Dermis microvascular lymphatic vessel endothelial cell (primary cell): ENCODE measurements around the gene SYNDIG1L. TPM values are rescaled to one million over a fixed set of nuclear protein-coding genes. Genes with fewer than 3 reads are reported as not detected.
"Not testable (repeated sequence)": the region's sequence is repeated elsewhere in the genome, so short reads cannot be mapped to it uniquely, and the experiment has no call there.

Experiments
- DNase-seq, 2 donors: peaks; one replicate each; pipeline versions ENCODE4 v3.0.0 to v3.0.0-alpha.2; 2010; ENCODE audit warnings: low read depth in 2 of 2
- total RNA-seq: library from RNA; depleted of rRNA; stranded (reverse); fragments of >200 nt; gene quantifications from 2 replicates; pipeline ENCODE4 v1.2.1, GENCODE V29; 2014

Gene SYNDIG1L
- total RNA-seq, 1 donor from 2014 or later = not detected

DNA sequence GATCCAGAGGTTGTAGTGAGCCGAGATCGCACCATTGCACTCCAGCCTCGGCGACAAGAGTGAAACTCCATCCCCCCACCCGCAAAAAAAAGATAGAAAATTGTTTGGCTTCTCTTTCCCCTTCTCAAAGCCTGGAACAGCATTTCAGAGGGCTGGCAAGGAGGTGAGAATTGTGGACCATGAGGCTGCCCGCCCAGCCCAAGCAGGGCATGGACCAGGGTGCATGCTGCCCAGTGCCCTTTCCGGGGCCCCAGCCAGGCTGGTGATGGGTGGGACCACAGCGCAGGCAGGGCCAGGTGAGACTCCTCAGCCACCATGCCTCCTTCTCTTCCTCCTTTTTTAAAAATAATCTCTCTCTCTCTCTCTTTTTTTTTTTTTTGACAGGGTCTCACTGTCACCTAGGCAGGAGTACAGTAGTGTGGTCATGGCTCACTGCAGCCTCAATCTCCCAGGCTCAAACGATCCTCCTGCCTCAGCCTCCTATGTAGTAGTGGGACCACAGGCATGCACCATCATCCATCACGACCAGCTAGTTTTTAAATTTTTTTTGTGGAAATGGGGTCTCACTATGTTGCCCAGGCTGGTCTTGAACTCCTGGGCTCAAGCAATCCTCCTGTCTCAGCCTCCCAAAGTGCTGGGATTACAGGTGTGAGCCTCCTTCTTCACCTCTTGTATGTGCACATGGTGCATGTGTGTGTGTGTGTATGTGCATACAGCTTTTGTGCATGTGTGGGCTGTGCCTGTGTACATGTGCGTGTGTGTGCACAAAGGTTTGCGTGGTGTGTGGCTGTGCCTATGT is 22.2 kb downstream of the SYNDIG1L start:
- no peak for DNase-seq

GRCh38 chr14:74402401-74403251 is 23.4 kb downstream of the SYNDIG1L start:
- no peak for DNase-seq

GRCh38 chr14:74401504-74402241 is 24.3 kb downstream of the SYNDIG1L start:
- DNase-seq = no peak

DNA sequence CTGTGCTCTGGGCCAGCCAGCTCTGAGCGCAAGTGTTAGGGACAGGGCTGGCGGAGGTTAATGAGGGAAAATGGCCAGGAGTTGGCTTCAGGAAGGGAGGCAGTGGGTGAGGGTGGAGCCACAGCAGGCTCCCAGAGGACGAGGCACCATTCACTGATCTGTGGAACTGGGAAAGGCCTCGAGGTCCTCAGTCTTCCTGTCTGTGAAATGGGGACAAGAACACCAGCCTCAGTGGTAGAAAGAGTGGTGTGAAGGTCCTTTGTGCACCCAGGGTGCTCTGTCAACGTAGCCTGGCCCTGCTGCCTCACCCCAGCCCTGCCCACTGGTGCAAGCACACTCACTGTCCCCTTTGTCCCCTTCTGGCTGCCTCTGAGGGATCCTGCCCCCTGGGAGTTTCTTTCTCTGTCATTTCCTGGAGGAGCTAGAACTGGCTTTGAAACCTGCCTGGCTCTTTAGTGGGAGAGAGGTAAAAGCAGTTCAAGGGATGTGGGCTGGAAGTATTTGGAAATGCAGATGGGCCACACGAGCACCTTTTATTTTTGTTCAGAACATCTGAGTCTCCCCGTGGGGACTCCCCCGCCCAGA is 25.0 kb downstream of the SYNDIG1L start:
- no peak for DNase-seq

DNA sequence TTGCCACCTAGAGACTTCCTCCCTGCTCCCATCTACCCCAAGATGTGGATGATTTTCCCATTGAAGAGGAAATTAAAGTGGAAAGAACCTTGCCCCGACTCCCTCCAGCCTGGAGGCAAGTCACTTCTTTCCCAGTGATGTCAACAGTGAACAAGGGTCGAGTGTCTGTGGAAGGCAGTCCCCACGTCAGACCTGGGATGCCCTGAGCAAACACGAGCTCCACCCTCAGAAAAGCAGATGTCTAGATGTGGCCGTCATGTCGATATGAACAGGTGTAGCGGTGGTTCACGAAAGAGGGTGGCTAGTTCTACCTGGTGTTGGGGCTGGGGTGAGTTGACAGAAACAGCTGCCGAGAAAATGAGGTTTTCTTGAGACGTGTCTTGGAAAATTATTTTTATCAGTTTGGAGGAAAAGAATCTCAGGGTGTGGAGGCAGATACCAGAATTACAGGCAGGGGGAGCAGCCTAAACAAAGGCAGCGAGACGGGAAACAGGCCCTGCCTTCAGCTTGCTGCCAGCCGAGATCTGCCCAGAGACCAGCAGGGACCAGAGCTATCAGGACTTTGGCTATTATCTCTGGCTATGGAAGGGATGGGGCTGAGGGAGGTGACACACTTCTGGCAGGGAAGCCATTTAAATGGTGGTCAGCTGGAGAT is 25.9 kb downstream of the SYNDIG1L start:
- no peak for DNase-seq

- DNase-seq = no peak
Measured at GRCh38 chr14:74395094-74395493, 30.9 kb downstream of the SYNDIG1L start.

DNA sequence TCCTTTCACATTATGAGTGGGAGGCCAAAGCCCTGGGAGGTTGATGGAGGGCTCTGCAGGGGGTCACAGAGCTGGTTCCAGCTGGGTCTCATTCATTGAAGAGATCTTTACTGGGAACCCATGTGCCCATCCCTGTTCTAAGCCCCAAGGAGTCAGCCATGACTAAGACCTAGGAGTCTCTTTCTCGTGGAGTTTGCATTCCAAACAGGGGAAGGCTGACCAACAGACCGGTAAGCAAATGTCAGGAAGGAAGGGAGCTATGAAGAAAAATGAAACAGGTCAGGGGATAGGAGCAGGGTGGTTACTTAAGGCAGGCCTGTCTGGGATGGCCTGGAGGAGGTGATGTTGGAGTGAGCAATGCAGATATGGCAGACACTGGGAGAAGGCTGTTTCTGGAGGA is 31.5 kb downstream of the SYNDIG1L start:
- no peak for DNase-seq

GRCh38 chr14:74392616-74393570 is 33.1 kb downstream of the SYNDIG1L start:
- no peak for DNase-seq

DNA sequence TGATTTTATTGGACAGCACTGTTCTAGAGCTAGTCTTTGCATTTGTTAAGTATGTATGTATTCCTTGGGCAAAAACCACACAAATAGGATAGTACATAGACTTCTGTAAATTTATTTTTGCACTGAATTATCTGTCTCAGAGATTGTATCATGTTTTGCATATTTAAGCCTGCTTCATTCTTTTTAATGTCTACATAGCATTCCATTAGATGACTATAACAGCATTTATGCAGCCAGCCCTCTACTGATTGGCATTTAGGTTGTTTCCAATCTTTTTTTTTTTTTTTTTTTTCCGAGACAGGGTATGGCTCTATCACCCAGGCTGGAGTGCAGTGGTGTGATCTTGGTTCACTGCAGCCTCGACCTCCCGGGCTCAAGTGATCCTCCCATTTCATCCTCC is 34.5 kb downstream of the SYNDIG1L start:
- DNase-seq = no peak

- not testable (repeated sequence) for DNase-seq
Measured at GRCh38 chr14:74390505-74390904, 35.5 kb downstream of the SYNDIG1L start.

DNA sequence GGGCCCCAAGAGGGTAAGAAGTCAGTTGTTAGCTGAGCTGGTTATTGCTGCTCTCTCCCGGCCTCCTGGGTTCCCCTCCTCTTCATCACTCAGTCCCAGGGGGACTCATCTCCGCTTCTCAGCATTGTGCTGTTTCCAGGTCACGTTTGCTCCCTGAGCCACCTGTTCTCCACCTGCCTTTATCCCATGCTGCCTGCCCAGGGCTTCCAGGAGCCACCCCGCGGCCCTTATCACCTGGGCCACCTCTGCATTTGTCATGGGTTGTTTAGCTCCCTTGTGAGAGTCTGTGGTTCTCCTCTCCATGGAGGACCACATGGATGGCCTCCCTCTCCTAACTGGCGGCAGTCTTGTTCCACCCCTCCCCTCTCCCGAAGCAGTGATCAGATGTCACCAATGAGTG is 36.0 kb downstream of the SYNDIG1L start:
- no peak for DNase-seq

DNA sequence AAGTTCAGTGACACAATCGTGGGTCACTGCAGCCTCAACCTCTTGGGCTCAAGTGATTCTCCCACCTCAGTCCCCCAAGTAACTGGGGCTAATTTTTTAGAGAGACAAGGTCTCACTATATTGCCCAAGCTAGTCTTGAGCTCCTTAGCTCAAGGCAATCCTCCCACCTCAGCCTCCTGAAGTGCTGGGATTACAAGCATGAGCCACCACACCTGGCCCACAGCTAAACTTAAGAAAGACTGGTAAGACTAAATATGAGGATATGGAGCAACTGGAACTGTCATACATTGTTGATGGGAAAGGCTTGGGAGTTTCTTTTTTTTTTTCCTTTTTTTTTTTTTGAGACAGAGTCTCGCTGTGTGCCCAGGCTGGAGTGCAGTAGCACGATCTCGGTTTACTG is 43.8 kb downstream of the SYNDIG1L start:
- DNase-seq = no peak

DNA sequence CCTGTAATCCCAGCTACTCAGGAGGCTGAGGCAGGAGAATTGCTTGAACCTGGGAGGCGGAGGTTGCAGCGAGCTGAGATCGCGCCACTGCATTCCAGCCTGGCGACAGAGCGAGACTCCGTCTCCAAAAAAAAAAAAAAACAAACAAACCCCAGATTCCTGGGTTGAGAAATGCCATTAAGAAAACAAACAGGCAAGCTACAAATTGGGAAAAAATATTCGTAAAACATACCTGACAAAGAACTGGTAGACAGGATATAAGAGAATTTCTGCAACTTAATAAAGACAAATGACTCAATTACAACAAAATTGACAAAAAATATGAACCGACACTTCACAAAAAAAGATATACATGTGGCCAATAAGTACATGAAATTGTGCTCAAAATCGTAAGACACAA is 44.4 kb downstream of the SYNDIG1L start:
- DNase-seq = not testable (repeated sequence)

DNA sequence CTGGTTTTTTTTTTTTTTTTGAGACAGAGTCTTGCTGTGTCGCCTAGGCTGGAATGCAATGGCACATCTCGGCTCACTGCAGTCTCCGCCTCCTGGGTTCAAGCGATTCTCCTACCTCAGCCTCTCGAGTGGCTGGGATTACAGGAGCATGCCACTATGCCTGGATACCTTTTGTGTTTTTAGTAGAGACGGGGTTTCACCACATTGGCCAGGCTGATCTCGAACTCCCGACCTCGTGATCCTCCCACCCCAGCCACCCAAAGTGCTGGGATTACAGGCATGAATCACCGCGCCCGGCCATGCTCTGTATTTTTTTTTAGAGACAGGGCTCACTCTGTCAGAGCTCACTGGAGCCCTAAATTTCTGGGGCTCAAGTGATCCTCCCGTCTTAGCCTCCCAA is 45.2 kb downstream of the SYNDIG1L start:
- DNase-seq = no peak

DNA sequence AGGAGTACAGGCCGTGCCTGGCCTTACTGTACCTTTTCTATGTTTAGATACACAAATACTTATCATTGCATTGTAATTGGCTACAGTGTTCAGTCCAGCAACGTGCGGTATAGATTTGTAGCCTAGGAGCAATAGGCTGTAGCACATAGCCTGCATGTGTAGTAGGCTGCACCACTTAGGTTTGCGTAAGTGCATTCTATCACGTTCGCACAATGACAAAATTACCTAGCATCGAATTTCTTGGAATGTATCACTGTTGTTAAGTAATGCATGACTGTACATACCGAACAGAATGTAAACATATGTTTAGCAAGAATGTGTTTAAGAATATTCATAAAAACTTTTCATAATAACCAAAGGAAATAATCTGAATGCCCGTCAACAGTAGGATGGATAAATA is 45.8 kb downstream of the SYNDIG1L start:
- DNase-seq = no peak

- DNase-seq = no peak
Measured at GRCh38 chr14:74377976-74378690, 47.9 kb downstream of the SYNDIG1L start.

DNA sequence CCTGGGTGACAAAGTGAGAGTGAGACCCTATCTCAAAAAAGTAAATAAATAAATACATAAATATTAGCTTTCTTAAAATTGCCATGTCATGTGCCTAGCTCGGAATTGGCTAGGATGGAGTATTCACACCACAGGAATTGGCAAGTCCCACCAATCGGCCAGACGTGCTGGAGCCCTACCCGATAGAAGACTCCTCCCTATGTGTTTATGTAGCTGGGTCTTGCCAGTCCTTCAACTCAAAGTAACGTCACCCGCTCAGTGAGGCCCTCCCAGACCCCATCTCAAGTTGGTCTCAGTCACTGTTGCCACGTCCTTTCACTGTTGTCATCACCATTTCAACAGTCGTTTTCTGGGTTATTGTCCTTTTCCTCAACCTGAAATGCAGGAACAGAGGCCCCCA is 57.6 kb downstream of the SYNDIG1L start:
- DNase-seq = no peak

DNA sequence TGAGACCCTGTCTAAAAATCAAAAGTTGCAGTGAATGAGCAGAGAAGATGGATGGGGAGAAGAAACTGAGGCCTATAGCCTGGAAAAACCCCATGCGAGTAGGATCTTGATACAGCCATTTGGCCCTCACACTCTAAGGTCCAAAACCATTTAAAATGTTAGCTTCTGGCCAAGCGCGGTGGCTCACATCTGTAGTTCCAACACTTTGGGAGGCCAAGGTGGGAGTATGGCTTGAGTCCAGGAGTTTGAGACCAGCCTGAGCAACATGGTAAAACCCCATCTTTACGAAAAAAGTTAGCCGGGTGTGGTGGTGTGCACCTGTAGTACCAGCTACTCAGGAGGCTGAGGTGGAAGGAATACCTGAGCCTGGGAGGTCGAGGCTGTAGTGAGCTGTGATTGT is 58.0 kb downstream of the SYNDIG1L start:
- no peak for DNase-seq

GRCh38 chr14:74364271-74364880 is 61.6 kb downstream of the SYNDIG1L start:
- DNase-seq = no peak
